IMR-90 (cell line): ENCODE data around the gene VCPKMT. TPM values are rescaled to one million over a fixed set of nuclear protein-coding genes. Genes with fewer than 3 reads are reported as not detected.
A peak's percentile ranks its signal among the peaks of the same experiment; 100 is the strongest.

Experiments
- ATAC-seq: fragments of 200-7000 bp; cut with Tn5 transposase; 2 replicates; pipeline ENCODE4 v1.9.1; 2020; ENCODE audit warnings: low read depth, mild to moderate bottlenecking, moderate library complexity
- BruUV-seq: library from RNA; stranded (reverse); fragments of 400-500 nt; replicated peaks from 2 replicates; lab custom pipeline; 2021; lab: Mats Ljungman, UMichigan
- CTCF ChIA-PET: fragments of 300-600 bp; formaldehyde crosslinking; extraction: SDS; loops from one replicate; lab custom pipeline; 2021; ENCODE audit warnings: antibody characterized with exemption; lab: Yijun Ruan, JAX
- POLR2A ChIA-PET: fragments of 300-600 bp; sonication (Branson Sonifier 250); formaldehyde crosslinking; loops from one replicate; lab custom pipeline; 2022; ENCODE audit warnings: antibody characterized with exemption; ENCODE audit not compliant: unreplicated experiment; lab: Charles Lee
- DNase-seq: peaks from one replicate; pipeline ENCODE4 v3.0.0; 2013
- H2AFZ ChIP-seq: replicated peaks from 2 replicates; pipeline ENCODE3; 2013; ENCODE audit warnings: low read length, mild to moderate bottlenecking; ENCODE audit not compliant: poor library complexity
- H2AK5ac ChIP-seq: 2 replicates; pipeline ENCODE4 v1.6.1; 2013; ENCODE audit warnings: low read depth, low read length, inconsistent platforms
- H2AK9ac ChIP-seq: replicated peaks from 2 replicates; pipeline ENCODE3; 2013; ENCODE audit warnings: mild to moderate bottlenecking, low read depth, low read length, moderate library complexity; ENCODE audit not compliant: poor library complexity
- H2BK120ac ChIP-seq: 2 replicates; pipeline ENCODE4 v1.6.1; 2013; ENCODE audit warnings: low read depth, low read length, inconsistent platforms
- H2BK15ac ChIP-seq: 3 replicates; pipeline ENCODE4 v1.6.1; 2013; ENCODE audit warnings: low read depth, low read length, inconsistent platforms
- H2BK20ac ChIP-seq: 2 replicates; pipeline ENCODE4 v1.6.1; 2013; ENCODE audit warnings: low read depth, mild to moderate bottlenecking, inconsistent platforms, low read length, moderate library complexity
- H2BK5ac ChIP-seq: 2 replicates; pipeline ENCODE4 v1.6.1; 2013; ENCODE audit warnings: mild to moderate bottlenecking, low read depth, low read length, inconsistent platforms; ENCODE audit not compliant: poor library complexity, severe bottlenecking
- H3K14ac ChIP-seq: replicated peaks from 2 replicates; pipeline ENCODE4 v1.6.1; 2013; ENCODE audit warnings: low read depth, low read length, inconsistent platforms
- H3K18ac ChIP-seq: 2 replicates; pipeline ENCODE4 v1.6.1; 2013; ENCODE audit warnings: low read depth, low read length, control low read depth
- H3K23ac ChIP-seq: 2 replicates; pipeline ENCODE4 v1.6.1; 2013; ENCODE audit warnings: low read depth, low read length, inconsistent platforms
- H3K27ac ChIP-seq: 2 replicates; pipeline ENCODE4 v1.5.1; 2013; ENCODE audit warnings: mild to moderate bottlenecking, control low read depth, low read length; ENCODE audit not compliant: insufficient read depth
- H3K27me3 ChIP-seq: 2 replicates; pipeline ENCODE4 v1.6.1; 2013; ENCODE audit warnings: low read length; ENCODE audit not compliant: control insufficient read depth, insufficient read depth
- H3K36me3 ChIP-seq: 2 replicates; pipeline ENCODE4 v1.6.1; 2013; ENCODE audit warnings: low read length, mixed read lengths; ENCODE audit not compliant: control insufficient read depth, insufficient read depth
- H3K4ac ChIP-seq: 2 replicates; pipeline ENCODE4 v1.6.1; 2013; ENCODE audit warnings: low read depth, low read length, inconsistent platforms
- H3K4me1 ChIP-seq: 2 replicates; pipeline ENCODE4 v1.6.1; 2013; ENCODE audit warnings: low read length, mixed read lengths; ENCODE audit not compliant: control insufficient read depth, insufficient read depth
- H3K4me2 ChIP-seq: 2 replicates; pipeline ENCODE4 v1.6.1; 2013; ENCODE audit warnings: low read depth, mild to moderate bottlenecking, control low read depth, low read length, moderate library complexity
- H3K4me3 ChIP-seq: 2 replicates; pipeline ENCODE4 v1.5.1; 2013; ENCODE audit warnings: low read depth, mild to moderate bottlenecking, control low read depth, low read length, moderate library complexity; ENCODE audit not compliant: insufficient read depth
- H3K56ac ChIP-seq: 2 replicates; pipeline ENCODE4 v1.6.1; 2013; ENCODE audit warnings: low read length, inconsistent platforms; ENCODE audit not compliant: insufficient read depth; ENCODE audit errors: extremely low read depth
- H3K79me1 ChIP-seq, 2 experiments: 2 replicates each; pipeline ENCODE4 v1.6.1; 2013; ENCODE audit warnings: low read length in 2 of 2, inconsistent platforms in 1 of 2, low read depth in 1 of 2
- H3K9ac ChIP-seq: 2 replicates; pipeline ENCODE4 v1.6.1; 2013; ENCODE audit warnings: low read depth, low read length, control low read depth
- H3K9me1 ChIP-seq: 2 replicates; pipeline ENCODE4 v1.6.1; 2013; ENCODE audit warnings: low read length, inconsistent platforms; ENCODE audit not compliant: insufficient read depth
- H3K9me3 ChIP-seq: 2 replicates; pipeline ENCODE4 v1.6.1; 2013; ENCODE audit warnings: low read length; ENCODE audit not compliant: control insufficient read depth, insufficient read depth
- H4K20me1 ChIP-seq: 2 replicates; pipeline ENCODE4 v1.6.1; 2013; ENCODE audit warnings: low read length, inconsistent platforms; ENCODE audit not compliant: insufficient read depth
- H4K5ac ChIP-seq: 2 replicates; pipeline ENCODE4 v1.6.1; 2013; ENCODE audit warnings: mild to moderate bottlenecking, low read depth, low read length, control low read depth
- H4K8ac ChIP-seq, 2 experiments: 2 replicates each; pipeline ENCODE4 v1.6.1; 2013; ENCODE audit warnings: low read depth in 2 of 2, low read length in 2 of 2, control low read depth in 1 of 2, inconsistent platforms in 1 of 2
- H4K91ac ChIP-seq: 2 replicates; pipeline ENCODE4 v1.6.1; 2013; ENCODE audit warnings: low read depth, low read length, inconsistent platforms; ENCODE audit not compliant: insufficient read depth
- BHLHE40 ChIP-seq: fragments of 150-350 bp; IDR thresholded peaks from 2 replicates; pipeline ENCODE4 v1.6.1; 2016; ENCODE audit warnings: mild to moderate bottlenecking, low read depth, low read length
- CEBPB ChIP-seq: IDR thresholded peaks from 2 replicates; pipeline ENCODE4 v1.6.1; 2012; ENCODE audit warnings: low read depth, low read length, improper control_type of control experiment
- CHD1 ChIP-seq: IDR thresholded peaks from 2 replicates; pipeline ENCODE4 v1.6.1; 2012; ENCODE audit warnings: low read depth, low read length, improper control_type of control experiment
- ELK1 ChIP-seq: fragments of 150-350 bp; IDR thresholded peaks from 2 replicates; pipeline ENCODE4 v1.6.1; 2016; ENCODE audit warnings: low read depth, mild to moderate bottlenecking, low read length, moderate library complexity, borderline replicate concordance
- FOS ChIP-seq: fragments of 150-350 bp; IDR thresholded peaks from 2 replicates; pipeline ENCODE4 v1.6.1; 2016; ENCODE audit warnings: low read depth, low read length
- MAFK ChIP-seq: IDR thresholded peaks from 2 replicates; pipeline ENCODE4 v1.6.1; 2012; ENCODE audit warnings: low read depth, low read length, improper control_type of control experiment
- MAZ ChIP-seq: IDR thresholded peaks from 2 replicates; pipeline ENCODE4 v1.6.1; 2012; ENCODE audit warnings: low read depth, mild to moderate bottlenecking, low read length, improper control_type of control experiment, moderate library complexity, borderline replicate concordance
- MXI1 ChIP-seq: IDR thresholded peaks from 2 replicates; pipeline ENCODE4 v1.6.1; 2012; ENCODE audit warnings: low read depth, mild to moderate bottlenecking, low read length, moderate library complexity, borderline replicate concordance
- NFE2L2 ChIP-seq: fragments of 150-350 bp; IDR thresholded peaks from 2 replicates; pipeline ENCODE4 v1.6.1; 2016; ENCODE audit warnings: low read depth, mild to moderate bottlenecking, low read length
- POLR2A ChIP-seq: IDR thresholded peaks from 2 replicates; pipeline ENCODE4 v1.6.1; 2012; ENCODE audit warnings: mild to moderate bottlenecking, low read depth, low read length
- RAD21 ChIP-seq: IDR thresholded peaks from 2 replicates; pipeline ENCODE4 v1.6.1; 2012; ENCODE audit warnings: low read length, improper control_type of control experiment
- RCOR1 ChIP-seq: IDR thresholded peaks from 2 replicates; pipeline ENCODE4 v1.6.1; 2012; ENCODE audit warnings: mild to moderate bottlenecking, low read length, improper control_type of control experiment; ENCODE audit not compliant: insufficient replicate concordance
- RFX5 ChIP-seq: IDR thresholded peaks from 2 replicates; pipeline ENCODE4 v1.8.0; 2012; ENCODE audit warnings: low read depth, mild to moderate bottlenecking, low read length, moderate library complexity
- WGBS, 2 experiments: methylation state at CpG; one replicate each; pipeline versions ENCODE4 v1.1.5 to v1.1.7; 2013; ENCODE audit warnings: missing lambda C conversion rate in 2 of 2; ENCODE audit not compliant: insufficient read length in 1 of 2; ENCODE audit errors: extremely low coverage in 2 of 2; 5-methylcytosine and 5-hydroxymethylcytosine counted together
- dilution Hi-C: fragments of 300-500 bp; cut with HindIII; formaldehyde crosslinking; loops from one replicate; pipeline ENCODE4 v1.14.3; 2018; ENCODE audit warnings: low sequenced_read_pairs; ENCODE audit not compliant: unreplicated experiment
- in situ Hi-C: fragments of 300-500 bp; cut with MboI; formaldehyde crosslinking; loops from 3 replicates; pipeline ENCODE4 v1.14.3; 2019; ENCODE audit warnings: low sequenced_read_pairs, inconsistent platforms, mixed read lengths
- intact Hi-C: fragments of 100-400 bp; cut with micrococcal nuclease; formaldehyde crosslinking; loops from 2 replicates; pipeline ENCODE4 v1.10.0; 2022
- polyA plus RNA-seq, 3 experiments: library from polyadenylated mRNA; depleted of rRNA; stranded (reverse); fragments of >200 nt; gene quantifications; 2 replicates each; pipeline ENCODE4 v1.2.3, GENCODE V29; 2012; ENCODE audit warnings: low replicate concordance in 1 of 3
- total RNA-seq: library from RNA; depleted of rRNA; stranded (reverse); fragments of >200 nt; gene quantifications from 2 replicates; pipeline ENCODE4 v1.2.3, GENCODE V29; 2012
- TF ChIP-seq, protein P1 (sequence below): conservative IDR thresholded peaks from 2 replicates; pipeline ENCODE4 v1.5.1; 2012; ENCODE audit warnings: mild to moderate bottlenecking, low read depth, low read length, improper control_type of control experiment

The VCPKMT gene
- total and polyA plus RNA-seq, 2 of the 4 experiments (the other 2 are of a cell fraction), result 2.5 to 4.7 TPM

DNA sequence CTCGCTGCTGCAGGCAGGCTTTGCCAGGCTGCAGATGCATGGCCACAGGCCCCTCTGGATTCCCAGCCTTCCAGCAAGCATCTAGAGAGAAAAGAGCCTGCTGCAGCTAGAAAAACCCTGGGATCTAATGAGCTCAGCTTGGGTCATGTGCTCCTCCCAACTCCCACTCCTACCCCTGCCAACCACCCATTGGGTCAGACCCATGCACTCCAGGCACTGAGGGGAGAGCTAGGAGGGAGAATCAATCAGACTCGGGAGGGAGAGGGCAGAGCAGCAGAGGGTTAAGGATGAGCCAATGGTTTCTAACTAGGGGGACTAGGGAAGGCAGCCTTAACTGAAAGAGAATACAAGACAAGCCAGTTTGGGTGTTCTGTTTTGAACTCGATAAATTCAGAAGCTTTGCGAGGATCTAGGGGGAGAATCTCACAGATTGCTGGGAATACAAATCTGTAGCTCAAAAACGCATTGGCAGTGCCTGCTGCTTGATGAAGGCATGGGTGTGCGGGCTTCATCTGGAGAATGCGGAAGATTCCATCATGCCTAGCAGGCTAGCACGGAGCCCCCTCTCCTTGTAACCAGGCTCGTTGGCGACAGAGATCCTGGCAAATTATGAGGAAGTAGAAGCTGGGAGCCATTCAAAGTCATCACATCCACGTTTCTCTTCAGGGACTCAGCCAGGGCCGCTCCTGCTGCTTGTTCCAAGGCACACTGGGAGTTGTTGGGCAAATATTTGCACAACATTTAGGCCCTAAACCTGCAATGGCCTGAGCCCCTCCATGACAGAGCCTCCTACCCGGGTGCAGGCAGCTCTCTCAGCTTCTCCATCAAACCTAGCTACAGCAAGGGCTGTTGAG lies 56.4 kb downstream of the VCPKMT start:
- BruUV-seq, result no TSS peak
- intact Hi-C loops, result loop anchor here (5.0 kb wide), 1 partner anchor 193 kb away; no protein-coding TSS in a partner anchor
- H3K4me2 ChIP-seq, result no peak overlapping the region
- peak overlapping the region; percentile 100 for H2BK120ac ChIP-seq
- H4K8ac ChIP-seq, result peak overlapping the region; percentile 94 to 97
- H2BK20ac ChIP-seq, result peak overlapping the region; percentile 99
- peak overlapping the region; percentile 89 for H2AK9ac ChIP-seq
- H3K18ac ChIP-seq, result peak overlapping the region; percentile 81
- H3K23ac ChIP-seq, result peak overlapping the region; percentile 98
- peak overlapping the region; percentile 15 for H3K9ac ChIP-seq
- peak overlapping the region; percentile 97 for H3K14ac ChIP-seq
- H3K4me1 ChIP-seq, result peaks cover 33% of the 10 kb centered on the region
- DNase-seq, result no peak
- peak overlapping the region; percentile 92 for H2BK5ac ChIP-seq
- H3K79me1 ChIP-seq, result peaks cover 0 to 9% of the 10 kb centered on the region in 2 experiments; a peak in 2 of 4 replicates
- H3K27me3 ChIP-seq, result no peaks in the 10 kb centered on the region
- peak overlapping the region; percentile 89; the same call in 1 of the 2 replicates for H3K56ac ChIP-seq
- dilution Hi-C loops, result no loop called here
- H3K4me3 ChIP-seq, result no peak overlapping the region
- in situ Hi-C loops, result no loop called here
- WGBS, 2 experiments, result 74% methylated on average over 3 of the region's 13 CpGs; no CpG with 5 or more reads in 1 of the 2 experiments
- H3K27ac ChIP-seq, result peak overlapping the region; percentile 82
- no peaks in the 10 kb centered on the region for H3K9me3 ChIP-seq
- peaks cover 37% of the 10 kb centered on the region for H3K9me1 ChIP-seq
- ATAC-seq, result no peak
- peak overlapping the region; percentile 95 for H2AK5ac ChIP-seq
- ChIA-PET POLR2A (no interaction called here), CTCF (interaction anchor here (1.3 kb wide), 1 partner anchor 87 kb away, joined by 3 read pairs; no protein-coding TSS in a partner anchor)
- peak overlapping the region; percentile 98 for H3K4ac ChIP-seq
- no peaks in the 10 kb centered on the region for H3K36me3 ChIP-seq
- peak overlapping the region; percentile 79 for H2AFZ ChIP-seq
- peak overlapping the region; percentile 99; the same call in 2 of the 3 replicates for H2BK15ac ChIP-seq
- H4K20me1 ChIP-seq, result no peaks in the 10 kb centered on the region
- peak overlapping the region; percentile 92 for H4K91ac ChIP-seq
- peak overlapping the region; percentile 85 for H4K5ac ChIP-seq
- TF ChIP-seq, protein P1, sequence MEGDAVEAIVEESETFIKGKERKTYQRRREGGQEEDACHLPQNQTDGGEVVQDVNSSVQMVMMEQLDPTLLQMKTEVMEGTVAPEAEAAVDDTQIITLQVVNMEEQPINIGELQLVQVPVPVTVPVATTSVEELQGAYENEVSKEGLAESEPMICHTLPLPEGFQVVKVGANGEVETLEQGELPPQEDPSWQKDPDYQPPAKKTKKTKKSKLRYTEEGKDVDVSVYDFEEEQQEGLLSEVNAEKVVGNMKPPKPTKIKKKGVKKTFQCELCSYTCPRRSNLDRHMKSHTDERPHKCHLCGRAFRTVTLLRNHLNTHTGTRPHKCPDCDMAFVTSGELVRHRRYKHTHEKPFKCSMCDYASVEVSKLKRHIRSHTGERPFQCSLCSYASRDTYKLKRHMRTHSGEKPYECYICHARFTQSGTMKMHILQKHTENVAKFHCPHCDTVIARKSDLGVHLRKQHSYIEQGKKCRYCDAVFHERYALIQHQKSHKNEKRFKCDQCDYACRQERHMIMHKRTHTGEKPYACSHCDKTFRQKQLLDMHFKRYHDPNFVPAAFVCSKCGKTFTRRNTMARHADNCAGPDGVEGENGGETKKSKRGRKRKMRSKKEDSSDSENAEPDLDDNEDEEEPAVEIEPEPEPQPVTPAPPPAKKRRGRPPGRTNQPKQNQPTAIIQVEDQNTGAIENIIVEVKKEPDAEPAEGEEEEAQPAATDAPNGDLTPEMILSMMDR, result no peak
- TF ChIP-seq RAD21, result no peak
- TF ChIP-seq CHD1, result no peak
- no peak for TF ChIP-seq RFX5
- TF ChIP-seq RCOR1, result no peak
- TF ChIP-seq MAFK, result no peak
- no peak for TF ChIP-seq CEBPB
- TF ChIP-seq ELK1, result no peak
- TF ChIP-seq BHLHE40, result no peak
- TF ChIP-seq POLR2A, result no peak
- no peak for TF ChIP-seq MAZ
- no peak for TF ChIP-seq FOS
- TF ChIP-seq MXI1, result no peak
- TF ChIP-seq NFE2L2, result no peak
